SU-DHL-6 (cell line): Measurements from ENCODE around the gene FAM171A1.

Experiments used
- EZH2phosphoT487 ChIP-seq: fragments of 200-600 bp; sonication (generic), shearing (Covaris generic); conservative IDR thresholded peaks from 2 replicates; pipeline ENCODE4 v1.6.1; 2018; ENCODE audit warnings: mild to moderate bottlenecking, antibody characterized with exemption, low read length, moderate library complexity, mixed read lengths
- TF ChIP-seq, protein P1 (sequence below): fragments of 200-600 bp; sonication (generic); IDR thresholded peaks from one replicate; pipeline ENCODE4 v1.5.1; 2017; ENCODE audit warnings: antibody characterized with exemption, mild to moderate bottlenecking, low read length, moderate library complexity; ENCODE audit not compliant: insufficient read depth, poor library complexity, severe bottlenecking

DNA sequence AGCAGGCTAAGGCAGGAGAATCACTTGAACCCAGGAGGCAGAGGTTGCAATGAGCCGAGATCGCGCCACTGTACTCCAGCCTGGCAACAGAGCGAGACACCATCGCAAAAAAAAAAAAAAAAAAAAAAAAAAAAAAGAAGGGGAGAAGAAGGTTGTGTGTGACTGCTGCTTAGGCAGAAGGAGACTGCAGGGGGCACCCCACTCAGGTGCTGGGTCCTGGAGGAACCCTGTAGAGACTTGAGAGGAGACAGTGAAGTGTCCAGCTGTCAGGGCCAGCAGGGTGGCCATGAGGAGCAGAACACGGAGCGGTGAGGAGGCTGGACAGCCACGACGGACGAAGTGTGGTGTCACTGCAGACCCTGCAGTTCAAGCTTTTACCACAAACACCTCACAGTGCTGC, 103.6 kb downstream of the FAM171A1 start:
- TF ChIP-seq, protein P1, sequence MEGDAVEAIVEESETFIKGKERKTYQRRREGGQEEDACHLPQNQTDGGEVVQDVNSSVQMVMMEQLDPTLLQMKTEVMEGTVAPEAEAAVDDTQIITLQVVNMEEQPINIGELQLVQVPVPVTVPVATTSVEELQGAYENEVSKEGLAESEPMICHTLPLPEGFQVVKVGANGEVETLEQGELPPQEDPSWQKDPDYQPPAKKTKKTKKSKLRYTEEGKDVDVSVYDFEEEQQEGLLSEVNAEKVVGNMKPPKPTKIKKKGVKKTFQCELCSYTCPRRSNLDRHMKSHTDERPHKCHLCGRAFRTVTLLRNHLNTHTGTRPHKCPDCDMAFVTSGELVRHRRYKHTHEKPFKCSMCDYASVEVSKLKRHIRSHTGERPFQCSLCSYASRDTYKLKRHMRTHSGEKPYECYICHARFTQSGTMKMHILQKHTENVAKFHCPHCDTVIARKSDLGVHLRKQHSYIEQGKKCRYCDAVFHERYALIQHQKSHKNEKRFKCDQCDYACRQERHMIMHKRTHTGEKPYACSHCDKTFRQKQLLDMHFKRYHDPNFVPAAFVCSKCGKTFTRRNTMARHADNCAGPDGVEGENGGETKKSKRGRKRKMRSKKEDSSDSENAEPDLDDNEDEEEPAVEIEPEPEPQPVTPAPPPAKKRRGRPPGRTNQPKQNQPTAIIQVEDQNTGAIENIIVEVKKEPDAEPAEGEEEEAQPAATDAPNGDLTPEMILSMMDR = no peak
- no peak for TF ChIP-seq EZH2phosphoT487
